Smooth muscle cell (in vitro differentiated cells): ENCODE results near the gene RNF7. TPM values are rescaled to one million over a fixed set of nuclear protein-coding genes. Genes with fewer than 3 reads are reported as not detected.

Experiments used
- DNase-seq: peaks from one replicate; lab custom pipeline; 2025; ENCODE audit not compliant: unreplicated experiment; lab: John Stamatoyannopoulos, UW
- H2AFZ ChIP-seq: fragments of 200-600 bp; sonication (generic); 2 replicates; pipeline ENCODE4 v1.6.0; 2016; ENCODE audit warnings: antibody characterized with exemption, low read depth, mild to moderate bottlenecking
- H3F3A ChIP-seq: fragments of 200-600 bp; sonication (generic); 2 replicates; pipeline ENCODE4 v1.6.0; 2017; ENCODE audit warnings: antibody characterized with exemption, low read depth
- H3K27ac ChIP-seq: fragments of 200-600 bp; sonication (generic); 2 replicates; pipeline ENCODE4 v1.5.1; 2016; ENCODE audit warnings: low read depth, mild to moderate bottlenecking
- H3K27me3 ChIP-seq: fragments of 200-600 bp; sonication (generic); 2 replicates; pipeline ENCODE4 v1.6.1; 2016; ENCODE audit warnings: low read depth, mild to moderate bottlenecking
- H3K36me3 ChIP-seq: fragments of 200-600 bp; sonication (generic); 2 replicates; pipeline ENCODE4 v1.5.1; 2016; ENCODE audit warnings: low read depth
- H3K4me1 ChIP-seq: fragments of 200-600 bp; sonication (generic); 2 replicates; pipeline ENCODE4 v1.5.1; 2016; ENCODE audit warnings: low read depth
- H3K4me2 ChIP-seq: fragments of 200-600 bp; sonication (generic); 2 replicates; pipeline ENCODE4 v1.6.0; 2016; ENCODE audit warnings: mild to moderate bottlenecking
- H3K4me3 ChIP-seq: fragments of 200-600 bp; sonication (generic); 2 replicates; pipeline ENCODE4 v1.5.1; 2016; ENCODE audit warnings: mild to moderate bottlenecking
- H3K79me2 ChIP-seq: fragments of 200-600 bp; sonication (generic); 2 replicates; pipeline ENCODE4 v1.6.0; 2016; ENCODE audit warnings: low read depth, mild to moderate bottlenecking
- H3K9ac ChIP-seq: fragments of 200-600 bp; sonication (generic); 2 replicates; pipeline ENCODE4 v1.6.0; 2016; ENCODE audit warnings: low read depth
- H3K9me3 ChIP-seq: fragments of 200-600 bp; sonication (generic); replicated peaks from 2 replicates; pipeline ENCODE4 v1.5.1; 2016; ENCODE audit warnings: low read depth
- H4K20me1 ChIP-seq: fragments of 200-600 bp; sonication (generic); 2 replicates; pipeline ENCODE4 v1.6.0; 2016; ENCODE audit warnings: low read depth
- CTCF ChIP-seq: fragments of 200-600 bp; sonication (generic); IDR thresholded peaks from 2 replicates; pipeline ENCODE4 v1.5.1; 2017; ENCODE audit warnings: borderline replicate concordance, mild to moderate bottlenecking, antibody characterized with exemption; ENCODE audit not compliant: insufficient read depth, poor library complexity, severe bottlenecking
- WGBS: methylation state at CpG from one replicate; pipeline ENCODE4 v1.1.7; 2016; ENCODE audit warnings: low lambda C conversion rate; 5-methylcytosine and 5-hydroxymethylcytosine counted together
- polyA plus RNA-seq: library from polyadenylated mRNA; unstranded; fragments of >200 nt; fragmentation: Nextera tagmentation; extraction: Ambion mirVana; gene quantifications from 2 replicates; pipeline ENCODE4 v1.2.1, GENCODE V29; 2016
- total RNA-seq: library from RNA; depleted of rRNA; stranded (reverse); fragments of >200 nt; gene quantifications from 2 replicates; pipeline ENCODE4 v1.2.3, GENCODE V29; 2014

RNF7 gene
- total and polyA plus RNA-seq, 2 experiments from 2014 or later, result 130 to 229 TPM

- Histone ChIP-seq H3K27ac (no peak overlapping the region), H3K4me1 (no peaks in the 10 kb centered on the region), H3K9ac (no peak overlapping the region), H3K27me3 (no peaks in the 10 kb centered on the region), H2AFZ (no peak overlapping the region), H3F3A (no peaks in the 10 kb centered on the region), H3K36me3 (no peaks in the 10 kb centered on the region), H4K20me1 (no peaks in the 10 kb centered on the region), H3K4me2 (no peak overlapping the region), H3K4me3 (no peak overlapping the region), H3K9me3 (no peaks in the 10 kb centered on the region), H3K79me2 (no peaks in the 10 kb centered on the region)
- TF ChIP-seq CTCF, result no peak
- DNase-seq, result no peak
- WGBS, result 46% methylated on average over 4 of the region's 4 CpGs
Measured at GRCh38 chr3:141790171-141790570, 52.1 kb downstream of the RNF7 start.

GRCh38 chr3:141792495-141792894, 54.4 kb downstream of the RNF7 start:
- no peaks in the 10 kb centered on the region for H3K9me3 ChIP-seq
- no peak overlapping the region for H3K4me2 ChIP-seq
- peaks cover 10% of the 10 kb centered on the region for H3F3A ChIP-seq
- no peak overlapping the region for H3K4me3 ChIP-seq
- no peak overlapping the region for H3K27ac ChIP-seq
- H3K79me2 ChIP-seq, result no peaks in the 10 kb centered on the region
- H3K27me3 ChIP-seq, result no peaks in the 10 kb centered on the region
- no peak overlapping the region for H3K9ac ChIP-seq
- no peak overlapping the region for H2AFZ ChIP-seq
- no peak for TF ChIP-seq CTCF
- H4K20me1 ChIP-seq, result no peaks in the 10 kb centered on the region
- H3K36me3 ChIP-seq, result no peaks in the 10 kb centered on the region
- DNase-seq, result no peak
- WGBS, result 94% methylated on average over 1 of the region's 1 CpG
- peaks cover 18% of the 10 kb centered on the region for H3K4me1 ChIP-seq

GRCh38 chr3:141793476-141794260, 55.6 kb downstream of the RNF7 start:
- Histone ChIP-seq H3K4me1 (peaks cover 25% of the 10 kb centered on the region), H3K36me3 (no peaks in the 10 kb centered on the region), H3K4me3 (no peak overlapping the region), H3F3A (peaks cover 14% of the 10 kb centered on the region), H4K20me1 (no peaks in the 10 kb centered on the region), H3K79me2 (no peaks in the 10 kb centered on the region), H3K27ac (no peak overlapping the region), H3K4me2 (no peak overlapping the region), H3K9ac (no peak overlapping the region), H3K9me3 (no peaks in the 10 kb centered on the region), H2AFZ (no peak overlapping the region), H3K27me3 (no peaks in the 10 kb centered on the region)
- no peak for DNase-seq
- peak; percentile 8 for TF ChIP-seq CTCF
- 83% methylated on average over 8 of the region's 8 CpGs for WGBS

GRCh38 chr3:141795276-141795675, 57.2 kb downstream of the RNF7 start:
- no peak for DNase-seq
- H2AFZ ChIP-seq, result peak overlapping the region; percentile 31

More at GRCh38 chr3:141795276-141795675, 57.2 kb downstream of the RNF7 start:
- no peak for TF ChIP-seq CTCF
- H3K36me3 ChIP-seq, result no peaks in the 10 kb centered on the region
- WGBS, result 31% methylated on average over 4 of the region's 4 CpGs
- H3K27ac ChIP-seq, result peak overlapping the region; percentile 75
- H3K27me3 ChIP-seq, result no peaks in the 10 kb centered on the region
- no peaks in the 10 kb centered on the region for H3K79me2 ChIP-seq
- H3F3A ChIP-seq, result peaks cover 14% of the 10 kb centered on the region
- peaks cover 25% of the 10 kb centered on the region for H3K4me1 ChIP-seq
- no peak overlapping the region for H3K4me3 ChIP-seq
- H3K9me3 ChIP-seq, result no peaks in the 10 kb centered on the region
- peak overlapping the region; percentile 10 for H3K4me2 ChIP-seq
- no peak overlapping the region for H3K9ac ChIP-seq
- H4K20me1 ChIP-seq, result no peaks in the 10 kb centered on the region
